HG03521 (cell line): ENCODE measurements around the gene TEKT1.

ENCODE experiments used
- ATAC-seq: cut with Tn5 transposase; IDR thresholded peaks from one replicate; pipeline ENCODE4 v1.9.1; 2021; ENCODE audit warnings: mild to moderate bottlenecking, moderate library complexity; ENCODE audit not compliant: unreplicated experiment

Gene TEKT1

GRCh38 chr17:6768447-6768846 is 63.1 kb downstream of the TEKT1 start:
- ATAC-seq, result no peak

GRCh38 chr17:6761779-6762178 is 69.8 kb downstream of the TEKT1 start:
- ATAC-seq, result no peak

DNA sequence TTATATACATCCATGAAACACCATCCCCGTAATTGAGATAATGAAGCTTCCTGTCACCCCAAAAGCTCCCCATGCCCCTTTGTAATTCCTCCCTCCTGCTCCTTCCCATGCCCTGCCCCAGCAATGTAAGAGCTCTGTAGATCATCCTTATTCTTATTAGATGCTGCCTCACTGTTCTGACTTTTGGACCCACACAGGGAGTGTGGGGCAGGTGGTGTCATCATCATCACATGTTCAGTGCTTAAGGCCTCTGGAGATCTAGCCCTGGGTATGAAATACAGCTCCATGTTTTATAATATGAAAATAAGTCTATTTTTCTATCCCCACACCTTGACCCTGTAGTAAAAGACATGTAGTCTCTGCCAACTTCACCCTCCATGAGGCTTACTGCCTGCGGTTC is 73.8 kb downstream of the TEKT1 start:
- ATAC-seq, result no peak

- ATAC-seq, result no peak
These were observed 75.0 kb downstream of the TEKT1 start for GRCh38 chr17:6756425-6757031.

DNA sequence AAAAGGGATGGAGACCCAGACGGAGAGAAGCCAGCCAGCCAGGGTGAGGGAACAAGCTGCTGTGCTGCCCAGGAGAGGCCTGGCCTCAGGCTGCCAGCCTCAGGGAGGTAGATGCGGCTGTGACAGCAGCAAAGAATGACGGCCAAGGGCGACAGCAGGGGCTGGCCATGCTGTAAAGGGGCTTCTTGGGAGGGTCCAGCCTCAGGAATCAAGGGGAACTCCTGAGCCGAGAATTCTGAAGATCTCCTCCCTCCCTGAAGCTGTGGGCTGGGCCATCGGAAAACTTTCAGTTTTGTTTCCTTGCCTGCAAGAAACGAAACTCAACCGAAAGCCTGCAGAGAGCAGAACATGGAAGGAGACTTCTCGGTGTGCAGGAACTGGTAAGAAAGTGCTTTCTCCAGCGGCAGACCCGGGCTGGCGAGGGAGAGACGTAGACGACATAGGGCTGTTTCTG is 75.8 kb downstream of the TEKT1 start, which contains the start of gene XAF1:
XAF1 (plus strand) TSS at position 316 of the 454 bp plus-strand sequence; CDS start at position 349, 33 bp downstream.
- ATAC-seq, result no peak

DNA sequence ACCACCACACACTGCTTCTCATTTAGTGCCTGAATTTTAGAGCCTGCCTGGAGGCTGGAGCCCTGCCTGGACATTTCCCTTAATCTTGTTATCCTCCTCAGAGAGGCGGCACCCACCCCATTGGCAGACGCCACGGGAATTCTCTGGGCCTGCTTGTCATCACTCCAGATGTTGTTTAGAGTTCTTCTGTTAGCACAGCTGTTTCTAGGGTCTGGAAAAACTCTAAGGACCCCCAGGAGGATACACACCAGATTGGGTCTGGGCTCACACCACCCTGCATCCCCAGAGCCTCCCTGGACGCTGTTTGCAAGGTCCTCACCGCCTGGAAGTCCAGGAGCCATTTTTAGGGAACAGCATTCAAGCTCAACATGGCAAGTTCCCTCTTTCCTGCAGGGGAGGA is 76.2 kb downstream of the TEKT1 start:
- ATAC-seq, result no peak

DNA sequence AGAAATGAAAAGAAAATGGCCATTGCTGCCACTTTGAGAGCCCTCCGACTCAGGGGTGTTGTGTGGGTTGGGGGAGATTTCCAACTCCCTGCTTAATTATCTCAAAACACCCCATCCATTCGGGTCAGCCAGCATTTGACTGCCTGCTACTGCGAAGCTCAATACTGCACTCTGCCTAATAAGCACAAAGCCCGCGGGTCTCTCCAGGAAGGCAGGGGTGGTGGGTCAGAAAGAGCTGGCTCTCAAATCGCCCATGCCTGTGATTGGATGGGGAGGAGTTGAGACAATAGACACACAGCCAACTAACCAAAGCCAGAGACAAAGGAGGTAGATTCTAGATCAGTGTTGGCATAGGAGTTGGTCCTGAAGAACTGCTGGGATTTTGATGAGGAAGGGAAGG is 78.0 kb downstream of the TEKT1 start:
- ATAC-seq, result no peak

- ATAC-seq, result no peak
These were observed 78.5 kb downstream of the TEKT1 start for GRCh38 chr17:6753006-6753445.

GRCh38 chr17:6752068-6752909 is 79.2 kb downstream of the TEKT1 start:
- ATAC-seq, result no peak

DNA sequence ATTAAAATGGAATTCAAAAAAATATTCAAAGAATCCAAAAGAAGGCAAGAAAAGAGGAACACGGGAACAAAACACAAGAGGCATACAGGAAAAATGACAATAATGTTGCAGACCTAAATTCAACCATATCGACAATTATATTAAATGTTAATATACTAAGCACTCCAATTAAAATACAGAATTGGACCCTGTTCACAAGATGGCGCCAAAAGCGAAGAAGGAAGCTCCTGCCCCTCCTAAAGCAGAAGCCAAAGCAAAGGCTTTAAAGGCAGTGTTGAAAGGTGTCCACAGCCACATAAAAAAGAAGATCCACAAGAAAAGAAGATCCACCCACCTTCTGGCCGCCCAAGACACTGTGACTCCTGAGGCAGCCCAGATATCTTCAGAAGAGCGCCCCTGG is 82.0 kb downstream of the TEKT1 start:
- no peak for ATAC-seq

GRCh38 chr17:6748617-6749016 is 82.9 kb downstream of the TEKT1 start:
- no peak for ATAC-seq
